PFSK-1 (cell line): ENCODE results near the gene IL22.

Experiments used
- POLR2AphosphoS5 ChIP-seq: IDR thresholded peaks from 2 replicates; pipeline ENCODE4 v1.6.1; 2012; ENCODE audit warnings: low read depth, mild to moderate bottlenecking, control low read depth, low read length, moderate library complexity
- REST ChIP-seq, 2 experiments: IDR thresholded peaks; 2 replicates each; pipeline versions ENCODE4 v1.6.1 to v1.8.0; 2011 to 2012; ENCODE audit warnings: low read depth in 2 of 2, low read length in 2 of 2, control low read depth in 1 of 2, inconsistent platforms in 1 of 2, mild to moderate bottlenecking in 1 of 2, moderate library complexity in 1 of 2; ENCODE audit not compliant: insufficient read depth in 1 of 2
- SIN3A ChIP-seq: IDR thresholded peaks from 2 replicates; pipeline ENCODE4 v1.6.1; 2012; ENCODE audit warnings: mild to moderate bottlenecking, low read length, moderate library complexity, borderline replicate concordance; ENCODE audit not compliant: insufficient read depth
- TAF1 ChIP-seq: IDR thresholded peaks from 2 replicates; pipeline ENCODE4 v1.6.1; 2012; ENCODE audit warnings: low read length, control low read depth, borderline replicate concordance; ENCODE audit not compliant: insufficient read depth

- TF ChIP-seq POLR2AphosphoS5 (no peak), SIN3A (no peak), REST (IDR thresholded peaks at IDR 0.05; ENCODE audit: insufficient read depth in 1 of 2, low read depth in 2 of 2, low read length in 2 of 2) (no peak), TAF1 (no peak)
These were observed 19.3 kb upstream of the IL22 start for GRCh38 chr12:68272732-68273131.
